ENCODE data around the gene B4GALNT3. TPM values are rescaled to one million over a fixed set of nuclear protein-coding genes. Genes with fewer than 3 reads are reported as not detected.

The B4GALNT3 gene
- total and polyA plus RNA-seq, 9 donors = 0.58 to 4.2 (median 1.7) TPM

DNA sequence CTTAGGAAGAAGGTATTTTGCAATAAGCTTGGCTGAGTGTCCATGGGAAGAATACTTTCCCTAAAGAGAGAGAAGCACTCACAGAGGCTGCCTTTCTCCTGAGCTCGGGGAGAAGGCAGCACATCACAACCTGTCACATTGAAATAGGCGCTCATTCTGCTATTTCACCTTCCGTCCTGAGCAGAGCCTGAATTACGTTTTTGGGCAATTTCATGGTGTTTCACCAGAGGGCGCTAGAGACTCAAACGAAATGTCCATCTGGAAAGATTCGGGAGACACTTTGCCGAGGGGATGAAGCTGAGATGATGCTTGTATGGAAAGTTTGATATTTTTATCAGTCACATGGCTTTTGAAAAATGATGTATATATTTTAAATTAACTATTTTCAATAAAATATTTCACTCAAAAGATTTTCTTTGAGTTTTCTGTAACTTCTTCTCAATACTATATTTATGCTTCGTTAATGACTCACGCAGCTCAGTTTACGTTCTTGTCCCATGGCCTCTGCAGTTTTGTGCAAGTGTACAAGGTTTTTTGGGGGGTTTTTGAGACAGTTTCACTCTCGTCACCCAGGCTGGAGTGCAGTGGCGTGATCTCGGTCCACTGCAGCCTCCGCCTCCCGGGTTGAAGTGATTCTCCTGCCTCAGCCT, 17.4 kb upstream of the B4GALNT3 start:
- peak in 4 of 5 donors; percentile 12 to 49 (median 34) for DNase-seq
- no peaks in the 10 kb centered on the region for H3K36me3 ChIP-seq
- TF ChIP-seq POLR2A (IDR thresholded peaks at IDR 0.05) = no peak
- TF ChIP-seq, protein P1, sequence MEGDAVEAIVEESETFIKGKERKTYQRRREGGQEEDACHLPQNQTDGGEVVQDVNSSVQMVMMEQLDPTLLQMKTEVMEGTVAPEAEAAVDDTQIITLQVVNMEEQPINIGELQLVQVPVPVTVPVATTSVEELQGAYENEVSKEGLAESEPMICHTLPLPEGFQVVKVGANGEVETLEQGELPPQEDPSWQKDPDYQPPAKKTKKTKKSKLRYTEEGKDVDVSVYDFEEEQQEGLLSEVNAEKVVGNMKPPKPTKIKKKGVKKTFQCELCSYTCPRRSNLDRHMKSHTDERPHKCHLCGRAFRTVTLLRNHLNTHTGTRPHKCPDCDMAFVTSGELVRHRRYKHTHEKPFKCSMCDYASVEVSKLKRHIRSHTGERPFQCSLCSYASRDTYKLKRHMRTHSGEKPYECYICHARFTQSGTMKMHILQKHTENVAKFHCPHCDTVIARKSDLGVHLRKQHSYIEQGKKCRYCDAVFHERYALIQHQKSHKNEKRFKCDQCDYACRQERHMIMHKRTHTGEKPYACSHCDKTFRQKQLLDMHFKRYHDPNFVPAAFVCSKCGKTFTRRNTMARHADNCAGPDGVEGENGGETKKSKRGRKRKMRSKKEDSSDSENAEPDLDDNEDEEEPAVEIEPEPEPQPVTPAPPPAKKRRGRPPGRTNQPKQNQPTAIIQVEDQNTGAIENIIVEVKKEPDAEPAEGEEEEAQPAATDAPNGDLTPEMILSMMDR (IDR thresholded peaks at IDR 0.05) = peak; percentile 16 to 52 (median 35)
- TF ChIP-seq EP300 (IDR thresholded peaks at IDR 0.05) = no peak
- H3K27ac ChIP-seq = no peak overlapping the region
- no peaks in the 10 kb centered on the region for H3K9me3 ChIP-seq
- 60 to 63% (median 61%) methylated on average over 16 of the region's 16 CpGs for WGBS, 3 donors
- H3K27me3 ChIP-seq = no peaks in the 10 kb centered on the region
- H3K4me1 ChIP-seq (ENCODE audit: insufficient read depth) = no peaks in the 10 kb centered on the region
- H3K4me3 ChIP-seq = no peak overlapping the region
- intact Hi-C loops (cut with DNase I) = loop anchor here in 1 of 4 donors (5.0 kb wide), 1 partner anchor 105 kb away; no protein-coding TSS in a partner anchor

DNA sequence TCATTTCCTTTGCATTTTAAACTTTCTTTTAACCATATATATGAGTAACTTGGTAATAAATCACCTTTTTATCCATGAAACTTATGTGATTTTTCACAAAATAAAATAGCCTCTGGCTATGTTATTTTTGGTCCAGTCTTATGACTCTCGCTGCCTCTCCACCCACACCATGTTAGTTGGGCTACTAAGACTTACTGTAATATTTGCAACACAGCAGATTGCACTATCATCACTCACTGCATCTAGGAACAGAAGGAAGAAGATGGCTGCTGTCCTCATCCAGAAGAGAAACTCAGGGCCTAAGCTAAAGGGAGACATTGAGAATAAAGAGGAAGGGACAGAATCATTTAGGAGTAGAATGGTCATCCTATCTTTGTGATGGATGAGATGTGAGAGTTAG, 12.6 kb upstream of the B4GALNT3 start:
- Histone ChIP-seq H3K4me1 (ENCODE audit: insufficient read depth) (no peaks in the 10 kb centered on the region), H3K27ac (no peak overlapping the region), H3K9me3 (no peaks in the 10 kb centered on the region), H3K4me3 (no peak overlapping the region), H3K27me3 (no peaks in the 10 kb centered on the region), H3K36me3 (no peaks in the 10 kb centered on the region)
- no peak for DNase-seq
- whole genome bisulfite sequencing, 3 donors = 88 to 95% (median 91%) methylated on average over 1 of the region's 1 CpG
- intact Hi-C loops (cut with DNase I) = no loop called here
- TF ChIP-seq EP300 (IDR thresholded peaks at IDR 0.05) = no peak
- TF ChIP-seq, protein P1 (IDR thresholded peaks at IDR 0.05) = no peak
- no peak for TF ChIP-seq POLR2A (IDR thresholded peaks at IDR 0.05)

DNA sequence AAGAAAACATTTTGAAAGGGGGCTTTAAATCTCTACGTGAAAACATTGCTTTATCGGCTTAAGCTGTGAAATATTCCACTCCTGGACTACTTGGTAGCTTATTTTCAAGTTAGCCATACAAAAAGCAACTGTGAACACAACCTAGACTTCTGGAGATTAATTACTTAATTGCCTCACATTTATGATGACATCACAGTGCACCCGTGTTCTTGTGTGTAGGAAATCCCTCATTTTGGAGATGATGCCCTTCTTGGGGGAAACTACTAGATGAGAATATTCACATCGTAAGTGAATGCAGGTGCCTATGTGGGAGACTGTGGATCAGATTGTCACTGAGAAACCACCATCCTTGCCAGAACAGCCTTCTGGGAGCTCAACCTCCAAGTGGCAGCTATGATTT, 10.5 kb upstream of the B4GALNT3 start:
- H3K4me3 ChIP-seq = no peak overlapping the region
- intact Hi-C loops (cut with DNase I) = no loop called here

DNA sequence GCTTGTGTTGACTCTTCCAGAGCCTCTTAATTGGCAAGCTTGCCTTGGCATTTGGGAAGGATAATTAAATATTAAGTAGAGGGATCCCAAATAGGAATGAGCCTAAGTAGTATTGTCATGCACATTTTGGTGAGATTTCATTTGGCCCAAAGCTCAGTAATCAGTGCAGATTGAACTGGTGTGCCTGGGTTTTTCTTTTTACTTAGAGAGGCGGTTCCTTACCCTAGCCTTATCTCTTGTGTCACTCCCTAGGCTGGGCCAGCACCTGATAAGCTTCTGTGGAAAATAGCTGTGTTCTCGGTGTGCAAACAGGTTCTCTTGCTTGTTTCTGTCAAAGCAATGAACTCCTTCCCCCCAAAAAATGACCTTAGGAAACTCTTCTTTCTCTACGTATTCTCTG, 9.3 kb upstream of the B4GALNT3 start:
- no peaks in the 10 kb centered on the region for H3K36me3 ChIP-seq
- H3K27ac ChIP-seq = no peak overlapping the region
- WGBS, 3 donors = 61 to 75% (median 65%) methylated on average over 3 of the region's 3 CpGs
- DNase-seq = no peak
- H3K4me1 ChIP-seq (ENCODE audit: insufficient read depth) = no peaks in the 10 kb centered on the region
- no peak for TF ChIP-seq POLR2A (IDR thresholded peaks at IDR 0.05)
- TF ChIP-seq, protein P1 (IDR thresholded peaks at IDR 0.05) = no peak
- no peaks in the 10 kb centered on the region for H3K27me3 ChIP-seq
- H3K4me3 ChIP-seq = no peak overlapping the region
- no peaks in the 10 kb centered on the region for H3K9me3 ChIP-seq
- intact Hi-C loops (cut with DNase I) = loop anchor here in 3 of 4 donors (5.0 kb wide), 1 partner anchor 97 kb away; no protein-coding TSS in a partner anchor

More for the DNA sequence above, 10.5 kb upstream of the B4GALNT3 start:
- 36 to 44% (median 43%) methylated on average over 4 of the region's 4 CpGs for WGBS, 3 donors
- no peaks in the 10 kb centered on the region for H3K9me3 ChIP-seq
- H3K27me3 ChIP-seq = no peaks in the 10 kb centered on the region
- H3K27ac ChIP-seq = no peak overlapping the region
- no peaks in the 10 kb centered on the region for H3K36me3 ChIP-seq
- H3K4me1 ChIP-seq (ENCODE audit: insufficient read depth) = no peaks in the 10 kb centered on the region
- TF ChIP-seq POLR2A (IDR thresholded peaks at IDR 0.05) (no peak), EP300 (IDR thresholded peaks at IDR 0.05) (no peak)
- TF ChIP-seq, protein P1 (IDR thresholded peaks at IDR 0.05) = no peak
- DNase-seq = no peak

All from ovary (tissue), 9 donors.